ENCODE results near the gene ATP5F1C. TPM values are rescaled to one million over a fixed set of nuclear protein-coding genes. Genes with fewer than 3 reads are reported as not detected.

The ATP5F1C gene
- total RNA-seq, 2 donors from 2014 or later, result 248 to 287 TPM

- no peak for DNase-seq
- Mint-ChIP-seq H3K27me3 (ENCODE audit: insufficient read depth) (no peaks in the 10 kb centered on the region), H3K27ac (no peak overlapping the region), H3K4me1 (peaks cover 46% of the 10 kb centered on the region), H3K36me3 (ENCODE audit: low read depth) (peaks cover 6% of the 10 kb centered on the region), H3K9me3 (no peaks in the 10 kb centered on the region), H3K4me3 (no peak overlapping the region)
- TF ChIP-seq, protein P1, sequence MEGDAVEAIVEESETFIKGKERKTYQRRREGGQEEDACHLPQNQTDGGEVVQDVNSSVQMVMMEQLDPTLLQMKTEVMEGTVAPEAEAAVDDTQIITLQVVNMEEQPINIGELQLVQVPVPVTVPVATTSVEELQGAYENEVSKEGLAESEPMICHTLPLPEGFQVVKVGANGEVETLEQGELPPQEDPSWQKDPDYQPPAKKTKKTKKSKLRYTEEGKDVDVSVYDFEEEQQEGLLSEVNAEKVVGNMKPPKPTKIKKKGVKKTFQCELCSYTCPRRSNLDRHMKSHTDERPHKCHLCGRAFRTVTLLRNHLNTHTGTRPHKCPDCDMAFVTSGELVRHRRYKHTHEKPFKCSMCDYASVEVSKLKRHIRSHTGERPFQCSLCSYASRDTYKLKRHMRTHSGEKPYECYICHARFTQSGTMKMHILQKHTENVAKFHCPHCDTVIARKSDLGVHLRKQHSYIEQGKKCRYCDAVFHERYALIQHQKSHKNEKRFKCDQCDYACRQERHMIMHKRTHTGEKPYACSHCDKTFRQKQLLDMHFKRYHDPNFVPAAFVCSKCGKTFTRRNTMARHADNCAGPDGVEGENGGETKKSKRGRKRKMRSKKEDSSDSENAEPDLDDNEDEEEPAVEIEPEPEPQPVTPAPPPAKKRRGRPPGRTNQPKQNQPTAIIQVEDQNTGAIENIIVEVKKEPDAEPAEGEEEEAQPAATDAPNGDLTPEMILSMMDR (conservative IDR thresholded peaks at IDR 0.05), result no peak
- 74 to 81% methylated on average over 3 to 4 of the region's 4 CpGs for WGBS, 2 experiments (ENCODE audit: insufficient coverage in 1 of 2, insufficient read length in 1 of 2)
- no peaks in the 10 kb centered on the region for H3K36me3 ChIP-seq (ENCODE audit: control insufficient read depth, insufficient read depth, low read length)
- H3K4me1 ChIP-seq (ENCODE audit: control insufficient read depth, insufficient read depth, low read length), result peaks cover 9% of the 10 kb centered on the region
- H3K4me3 ChIP-seq (ENCODE audit: low read length), result no peak overlapping the region
- no peaks in the 10 kb centered on the region for H3K27me3 ChIP-seq (ENCODE audit: control insufficient read depth, insufficient read depth, low read length, poor library complexity, severe bottlenecking)
- no peaks in the 10 kb centered on the region for H3K9me3 ChIP-seq (ENCODE audit: control insufficient read depth, low read length)
- H3K27ac ChIP-seq (ENCODE audit: low read depth, low read length), result no peak overlapping the region
- no peak overlapping the region for H3K9ac ChIP-seq (ENCODE audit: extremely low read depth, low read length, poor library complexity, severe bottlenecking)
These were observed 65.4 kb downstream of the ATP5F1C start for GRCh38 chr10:7853226-7853842.

- Histone ChIP-seq H3K9me3 (ENCODE audit: control insufficient read depth, low read length) (no peaks in the 10 kb centered on the region), H3K4me1 (ENCODE audit: control insufficient read depth, insufficient read depth, low read length) (peaks cover 9% of the 10 kb centered on the region), H3K9ac (ENCODE audit: extremely low read depth, low read length, poor library complexity, severe bottlenecking) (no peak overlapping the region), H3K27me3 (ENCODE audit: control insufficient read depth, insufficient read depth, low read length, poor library complexity, severe bottlenecking) (no peaks in the 10 kb centered on the region), H3K27ac (ENCODE audit: low read depth, low read length) (no peak overlapping the region), H3K36me3 (ENCODE audit: control insufficient read depth, insufficient read depth, low read length) (no peaks in the 10 kb centered on the region), H3K4me3 (ENCODE audit: low read length) (no peak overlapping the region)
- Mint-ChIP-seq H3K4me1 (peaks cover 47% of the 10 kb centered on the region), H3K27ac (no peak overlapping the region), H3K9me3 (no peaks in the 10 kb centered on the region), H3K4me3 (no peak overlapping the region), H3K36me3 (ENCODE audit: low read depth) (peaks cover 6% of the 10 kb centered on the region), H3K27me3 (ENCODE audit: insufficient read depth) (no peaks in the 10 kb centered on the region)
- TF ChIP-seq, protein P1 (conservative IDR thresholded peaks at IDR 0.05), result no peak
- WGBS, 2 experiments (ENCODE audit: insufficient coverage in 1 of 2, insufficient read length in 1 of 2), result 97% methylated on average over 3 of the region's 3 CpGs; no CpG with 5 or more reads in 1 of the 2 experiments
- no peak for DNase-seq
These were observed 65.9 kb downstream of the ATP5F1C start for GRCh38 chr10:7853890-7854289.

DNA sequence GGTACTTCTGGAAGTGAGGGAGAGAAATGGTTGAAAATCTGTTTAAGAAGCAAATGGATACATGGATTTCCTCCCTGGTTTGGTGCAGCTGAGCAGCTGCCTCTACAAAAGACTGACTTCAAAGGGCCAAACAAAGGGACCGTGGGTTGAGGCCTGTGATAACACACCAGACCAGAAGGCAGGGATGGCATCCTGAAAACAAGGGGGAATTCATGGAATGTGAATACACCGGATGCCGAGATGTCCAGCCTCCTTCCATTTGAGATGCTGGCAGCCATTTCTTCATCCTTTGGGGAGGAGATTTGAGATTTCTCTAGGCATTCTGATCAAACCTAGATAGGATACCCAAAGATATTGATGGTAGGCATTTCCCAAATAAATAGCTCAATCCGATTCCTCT lies 67.2 kb downstream of the ATP5F1C start:
- TF ChIP-seq, protein P1 (conservative IDR thresholded peaks at IDR 0.05), result no peak
- Mint-ChIP-seq H3K27ac (peak overlapping the region; percentile 74), H3K36me3 (ENCODE audit: low read depth) (peaks cover 12% of the 10 kb centered on the region), H3K27me3 (ENCODE audit: insufficient read depth) (no peaks in the 10 kb centered on the region), H3K4me1 (peaks cover 47% of the 10 kb centered on the region), H3K9me3 (peaks cover 8% of the 10 kb centered on the region), H3K4me3 (no peak overlapping the region)
- Histone ChIP-seq H3K9ac (ENCODE audit: extremely low read depth, low read length, poor library complexity, severe bottlenecking) (no peak overlapping the region), H3K4me3 (ENCODE audit: low read length) (no peak overlapping the region), H3K27ac (ENCODE audit: low read depth, low read length) (peak overlapping the region; percentile 51), H3K36me3 (ENCODE audit: control insufficient read depth, insufficient read depth, low read length) (no peaks in the 10 kb centered on the region), H3K27me3 (ENCODE audit: control insufficient read depth, insufficient read depth, low read length, poor library complexity, severe bottlenecking) (no peaks in the 10 kb centered on the region), H3K4me1 (ENCODE audit: control insufficient read depth, insufficient read depth, low read length) (peaks cover 9% of the 10 kb centered on the region), H3K9me3 (ENCODE audit: control insufficient read depth, low read length) (no peaks in the 10 kb centered on the region)
- peak; percentile 65 for DNase-seq
- 39 to 82% methylated on average over 2 to 4 of the region's 4 CpGs for WGBS, 2 experiments (ENCODE audit: insufficient coverage in 1 of 2, insufficient read length in 1 of 2)
